Measurements from ENCODE around the gene ARID1B.

ARID1B gene

GRCh38 chr6:156980948-156981347 lies 203.8 kb downstream of the ARID1B start:
- TF ChIP-seq SIN3A (IDR thresholded peaks at IDR 0.05; ENCODE audit: borderline replicate concordance, insufficient read depth, low read length) (no peak), REST (IDR thresholded peaks at IDR 0.05; ENCODE audit: insufficient read depth in 1 of 2, low read depth in 2 of 2, low read length in 2 of 2) (no peak), TAF1 (IDR thresholded peaks at IDR 0.05; ENCODE audit: borderline replicate concordance, insufficient read depth, low read length) (no peak), POLR2AphosphoS5 (IDR thresholded peaks at IDR 0.05; ENCODE audit: low read depth, low read length) (no peak), FOXP2 (optimal IDR thresholded peaks at IDR 0.05; ENCODE audit: borderline replicate concordance, extremely low read depth, extremely low read length, insufficient read depth) (no peak)

GRCh38 chr6:156982168-156982567 lies 205.0 kb downstream of the ARID1B start:
- TF ChIP-seq SIN3A (IDR thresholded peaks at IDR 0.05; ENCODE audit: borderline replicate concordance, insufficient read depth, low read length) (no peak), REST (IDR thresholded peaks at IDR 0.05; ENCODE audit: insufficient read depth in 1 of 2, low read depth in 2 of 2, low read length in 2 of 2) (no peak), POLR2AphosphoS5 (IDR thresholded peaks at IDR 0.05; ENCODE audit: low read depth, low read length) (no peak), FOXP2 (optimal IDR thresholded peaks at IDR 0.05; ENCODE audit: borderline replicate concordance, extremely low read depth, extremely low read length, insufficient read depth) (no peak), TAF1 (IDR thresholded peaks at IDR 0.05; ENCODE audit: borderline replicate concordance, insufficient read depth, low read length) (no peak)

GRCh38 chr6:156984178-156984738 lies 207.1 kb downstream of the ARID1B start:
- TF ChIP-seq TAF1 (IDR thresholded peaks at IDR 0.05; ENCODE audit: borderline replicate concordance, insufficient read depth, low read length) (no peak), SIN3A (IDR thresholded peaks at IDR 0.05; ENCODE audit: borderline replicate concordance, insufficient read depth, low read length) (no peak), FOXP2 (optimal IDR thresholded peaks at IDR 0.05; ENCODE audit: borderline replicate concordance, extremely low read depth, extremely low read length, insufficient read depth) (no peak), REST (IDR thresholded peaks at IDR 0.05; ENCODE audit: insufficient read depth in 1 of 2, low read depth in 2 of 2, low read length in 2 of 2) (no peak), POLR2AphosphoS5 (IDR thresholded peaks at IDR 0.05; ENCODE audit: low read depth, low read length) (no peak)

DNA sequence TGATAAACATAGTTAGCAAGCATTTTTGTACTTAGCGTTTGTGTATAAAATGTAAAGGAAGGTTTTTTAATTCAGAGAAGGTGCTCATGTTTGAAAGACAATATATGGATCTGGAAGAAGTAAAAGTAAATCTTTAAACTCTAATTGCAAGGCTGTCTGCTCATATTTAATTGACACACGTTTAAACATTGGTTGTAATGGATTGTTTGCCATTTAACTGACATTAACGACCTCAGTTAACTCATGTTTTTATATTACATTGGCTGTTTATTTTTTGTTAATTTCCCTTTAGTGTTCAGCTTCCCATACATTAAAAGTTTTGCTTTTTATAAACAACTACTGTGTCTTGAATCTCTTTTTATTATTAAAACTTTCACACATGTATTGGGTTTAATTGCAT lies 208.1 kb downstream of the ARID1B start:
- TF ChIP-seq POLR2AphosphoS5 (IDR thresholded peaks at IDR 0.05; ENCODE audit: low read depth, low read length) (no peak), SIN3A (IDR thresholded peaks at IDR 0.05; ENCODE audit: borderline replicate concordance, insufficient read depth, low read length) (no peak), FOXP2 (optimal IDR thresholded peaks at IDR 0.05; ENCODE audit: borderline replicate concordance, extremely low read depth, extremely low read length, insufficient read depth) (no peak), REST (IDR thresholded peaks at IDR 0.05; ENCODE audit: insufficient read depth in 1 of 2, low read depth in 2 of 2, low read length in 2 of 2) (no peak), TAF1 (IDR thresholded peaks at IDR 0.05; ENCODE audit: borderline replicate concordance, insufficient read depth, low read length) (no peak)
